IMR-90 (cell line): Measurements from ENCODE around the gene TRIM2. TPM values are rescaled to one million over a fixed set of nuclear protein-coding genes. Genes with fewer than 3 reads are reported as not detected.

Experiments
- ATAC-seq: fragments of 200-7000 bp; cut with Tn5 transposase; 2 replicates; pipeline ENCODE4 v1.9.1; 2020; ENCODE audit warnings: low read depth, mild to moderate bottlenecking, moderate library complexity
- BruUV-seq: library from RNA; stranded (reverse); fragments of 400-500 nt; replicated peaks from 2 replicates; lab custom pipeline; 2021; lab: Mats Ljungman, UMichigan
- CTCF ChIA-PET: fragments of 300-600 bp; formaldehyde crosslinking; extraction: SDS; loops from one replicate; lab custom pipeline; 2021; ENCODE audit warnings: antibody characterized with exemption; lab: Yijun Ruan, JAX
- POLR2A ChIA-PET: fragments of 300-600 bp; sonication (Branson Sonifier 250); formaldehyde crosslinking; loops from one replicate; lab custom pipeline; 2022; ENCODE audit warnings: antibody characterized with exemption; ENCODE audit not compliant: unreplicated experiment; lab: Charles Lee
- DNase-seq: peaks from one replicate; pipeline ENCODE4 v3.0.0; 2013
- H2AFZ ChIP-seq: replicated peaks from 2 replicates; pipeline ENCODE3; 2013; ENCODE audit warnings: low read length, mild to moderate bottlenecking; ENCODE audit not compliant: poor library complexity
- H2AK5ac ChIP-seq: 2 replicates; pipeline ENCODE4 v1.6.1; 2013; ENCODE audit warnings: low read depth, low read length, inconsistent platforms
- H2AK9ac ChIP-seq: replicated peaks from 2 replicates; pipeline ENCODE3; 2013; ENCODE audit warnings: mild to moderate bottlenecking, low read depth, low read length, moderate library complexity; ENCODE audit not compliant: poor library complexity
- H2BK120ac ChIP-seq: 2 replicates; pipeline ENCODE4 v1.6.1; 2013; ENCODE audit warnings: low read depth, low read length, inconsistent platforms
- H2BK15ac ChIP-seq: 3 replicates; pipeline ENCODE4 v1.6.1; 2013; ENCODE audit warnings: low read depth, low read length, inconsistent platforms
- H2BK20ac ChIP-seq: 2 replicates; pipeline ENCODE4 v1.6.1; 2013; ENCODE audit warnings: low read depth, mild to moderate bottlenecking, inconsistent platforms, low read length, moderate library complexity
- H2BK5ac ChIP-seq: 2 replicates; pipeline ENCODE4 v1.6.1; 2013; ENCODE audit warnings: mild to moderate bottlenecking, low read depth, low read length, inconsistent platforms; ENCODE audit not compliant: poor library complexity, severe bottlenecking
- H3K14ac ChIP-seq: replicated peaks from 2 replicates; pipeline ENCODE4 v1.6.1; 2013; ENCODE audit warnings: low read depth, low read length, inconsistent platforms
- H3K18ac ChIP-seq: 2 replicates; pipeline ENCODE4 v1.6.1; 2013; ENCODE audit warnings: low read depth, low read length, control low read depth
- H3K23ac ChIP-seq: 2 replicates; pipeline ENCODE4 v1.6.1; 2013; ENCODE audit warnings: low read depth, low read length, inconsistent platforms
- H3K27ac ChIP-seq: 2 replicates; pipeline ENCODE4 v1.5.1; 2013; ENCODE audit warnings: mild to moderate bottlenecking, control low read depth, low read length; ENCODE audit not compliant: insufficient read depth
- H3K27me3 ChIP-seq: 2 replicates; pipeline ENCODE4 v1.6.1; 2013; ENCODE audit warnings: low read length; ENCODE audit not compliant: control insufficient read depth, insufficient read depth
- H3K36me3 ChIP-seq: 2 replicates; pipeline ENCODE4 v1.6.1; 2013; ENCODE audit warnings: low read length, mixed read lengths; ENCODE audit not compliant: control insufficient read depth, insufficient read depth
- H3K4ac ChIP-seq: 2 replicates; pipeline ENCODE4 v1.6.1; 2013; ENCODE audit warnings: low read depth, low read length, inconsistent platforms
- H3K4me1 ChIP-seq: 2 replicates; pipeline ENCODE4 v1.6.1; 2013; ENCODE audit warnings: low read length, mixed read lengths; ENCODE audit not compliant: control insufficient read depth, insufficient read depth
- H3K4me2 ChIP-seq: 2 replicates; pipeline ENCODE4 v1.6.1; 2013; ENCODE audit warnings: low read depth, mild to moderate bottlenecking, control low read depth, low read length, moderate library complexity
- H3K4me3 ChIP-seq: 2 replicates; pipeline ENCODE4 v1.5.1; 2013; ENCODE audit warnings: low read depth, mild to moderate bottlenecking, control low read depth, low read length, moderate library complexity; ENCODE audit not compliant: insufficient read depth
- H3K56ac ChIP-seq: 2 replicates; pipeline ENCODE4 v1.6.1; 2013; ENCODE audit warnings: low read length, inconsistent platforms; ENCODE audit not compliant: insufficient read depth; ENCODE audit errors: extremely low read depth
- H3K79me1 ChIP-seq, 2 experiments: 2 replicates each; pipeline ENCODE4 v1.6.1; 2013; ENCODE audit warnings: low read length in 2 of 2, inconsistent platforms in 1 of 2, low read depth in 1 of 2
- H3K9ac ChIP-seq: 2 replicates; pipeline ENCODE4 v1.6.1; 2013; ENCODE audit warnings: low read depth, low read length, control low read depth
- H3K9me1 ChIP-seq: 2 replicates; pipeline ENCODE4 v1.6.1; 2013; ENCODE audit warnings: low read length, inconsistent platforms; ENCODE audit not compliant: insufficient read depth
- H3K9me3 ChIP-seq: 2 replicates; pipeline ENCODE4 v1.6.1; 2013; ENCODE audit warnings: low read length; ENCODE audit not compliant: control insufficient read depth, insufficient read depth
- H4K20me1 ChIP-seq: 2 replicates; pipeline ENCODE4 v1.6.1; 2013; ENCODE audit warnings: low read length, inconsistent platforms; ENCODE audit not compliant: insufficient read depth
- H4K5ac ChIP-seq: 2 replicates; pipeline ENCODE4 v1.6.1; 2013; ENCODE audit warnings: mild to moderate bottlenecking, low read depth, low read length, control low read depth
- H4K8ac ChIP-seq, 2 experiments: 2 replicates each; pipeline ENCODE4 v1.6.1; 2013; ENCODE audit warnings: low read depth in 2 of 2, low read length in 2 of 2, control low read depth in 1 of 2, inconsistent platforms in 1 of 2
- H4K91ac ChIP-seq: 2 replicates; pipeline ENCODE4 v1.6.1; 2013; ENCODE audit warnings: low read depth, low read length, inconsistent platforms; ENCODE audit not compliant: insufficient read depth
- FOS ChIP-seq: fragments of 150-350 bp; IDR thresholded peaks from 2 replicates; pipeline ENCODE4 v1.6.1; 2016; ENCODE audit warnings: low read depth, low read length
- MAFK ChIP-seq: IDR thresholded peaks from 2 replicates; pipeline ENCODE4 v1.6.1; 2012; ENCODE audit warnings: low read depth, low read length, improper control_type of control experiment
- NFE2L2 ChIP-seq: fragments of 150-350 bp; IDR thresholded peaks from 2 replicates; pipeline ENCODE4 v1.6.1; 2016; ENCODE audit warnings: low read depth, mild to moderate bottlenecking, low read length
- POLR2A ChIP-seq: IDR thresholded peaks from 2 replicates; pipeline ENCODE4 v1.6.1; 2012; ENCODE audit warnings: mild to moderate bottlenecking, low read depth, low read length
- RAD21 ChIP-seq: IDR thresholded peaks from 2 replicates; pipeline ENCODE4 v1.6.1; 2012; ENCODE audit warnings: low read length, improper control_type of control experiment
- RCOR1 ChIP-seq: IDR thresholded peaks from 2 replicates; pipeline ENCODE4 v1.6.1; 2012; ENCODE audit warnings: mild to moderate bottlenecking, low read length, improper control_type of control experiment; ENCODE audit not compliant: insufficient replicate concordance
- RFX5 ChIP-seq: IDR thresholded peaks from 2 replicates; pipeline ENCODE4 v1.8.0; 2012; ENCODE audit warnings: low read depth, mild to moderate bottlenecking, low read length, moderate library complexity
- WGBS, 2 experiments: methylation state at CpG; one replicate each; pipeline versions ENCODE4 v1.1.5 to v1.1.7; 2013; ENCODE audit warnings: missing lambda C conversion rate in 2 of 2; ENCODE audit not compliant: insufficient read length in 1 of 2; ENCODE audit errors: extremely low coverage in 2 of 2; 5-methylcytosine and 5-hydroxymethylcytosine counted together
- dilution Hi-C: fragments of 300-500 bp; cut with HindIII; formaldehyde crosslinking; loops from one replicate; pipeline ENCODE4 v1.14.3; 2018; ENCODE audit warnings: low sequenced_read_pairs; ENCODE audit not compliant: unreplicated experiment
- in situ Hi-C: fragments of 300-500 bp; cut with MboI; formaldehyde crosslinking; loops from 3 replicates; pipeline ENCODE4 v1.14.3; 2019; ENCODE audit warnings: low sequenced_read_pairs, inconsistent platforms, mixed read lengths
- intact Hi-C: fragments of 100-400 bp; cut with micrococcal nuclease; formaldehyde crosslinking; loops from 2 replicates; pipeline ENCODE4 v1.10.0; 2022
- polyA plus RNA-seq, 3 experiments: library from polyadenylated mRNA; depleted of rRNA; stranded (reverse); fragments of >200 nt; gene quantifications; 2 replicates each; pipeline ENCODE4 v1.2.3, GENCODE V29; 2012; ENCODE audit warnings: low replicate concordance in 1 of 3
- total RNA-seq: library from RNA; depleted of rRNA; stranded (reverse); fragments of >200 nt; gene quantifications from 2 replicates; pipeline ENCODE4 v1.2.3, GENCODE V29; 2012
- TF ChIP-seq, protein P1 (sequence below): conservative IDR thresholded peaks from 2 replicates; pipeline ENCODE4 v1.5.1; 2012; ENCODE audit warnings: mild to moderate bottlenecking, low read depth, low read length, improper control_type of control experiment
- TF ChIP-seq, protein P2 (sequence below): fragments of 150-350 bp; IDR thresholded peaks from 2 replicates; pipeline ENCODE4 v1.6.1; 2016; ENCODE audit warnings: low read depth, mild to moderate bottlenecking, low read length, moderate library complexity, borderline replicate concordance

The TRIM2 gene
- total and polyA plus RNA-seq, 2 of the 4 experiments (the other 2 are of a cell fraction): 16.0 to 64.2 TPM

DNA sequence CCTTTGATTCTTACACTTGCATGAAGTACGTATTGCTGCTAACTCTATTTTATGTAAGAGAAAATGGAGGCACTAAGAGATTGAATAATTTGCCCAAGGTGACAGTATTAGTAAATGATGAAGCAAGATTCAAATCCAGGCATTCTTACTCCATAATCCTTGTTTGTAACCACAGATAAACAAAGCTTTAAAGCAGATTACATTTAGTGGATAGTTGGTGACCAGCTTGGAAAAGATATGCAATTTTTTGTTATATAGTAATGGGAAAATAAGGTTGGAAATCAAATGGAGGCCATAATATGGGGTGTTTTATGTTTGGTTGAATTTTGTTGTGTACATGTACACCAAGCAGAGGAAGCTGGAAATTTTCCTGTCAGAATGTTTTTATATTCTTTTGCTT, 171.1 kb downstream of the TRIM2 start:
- Histone ChIP-seq H4K20me1 (no peaks in the 10 kb centered on the region), H3K9me3 (no peaks in the 10 kb centered on the region; the same call in 1 of the 2 replicates), H3K4me1 (no peaks in the 10 kb centered on the region), H3K4me3 (no peak overlapping the region), H3K36me3 (no peaks in the 10 kb centered on the region), H3K4ac (no peak overlapping the region), H4K5ac (no peak overlapping the region), H2AK9ac (no peak overlapping the region), H4K8ac (no peak overlapping the region), H2BK20ac (no peak overlapping the region), H2AK5ac (no peak overlapping the region), H3K9ac (no peak overlapping the region), H3K23ac (no peak overlapping the region), H3K9me1 (no peaks in the 10 kb centered on the region), H4K91ac (no peak overlapping the region), H2BK5ac (no peak overlapping the region), H3K4me2 (no peak overlapping the region), H2AFZ (no peak overlapping the region), H3K14ac (no peak overlapping the region), H2BK15ac (no peak overlapping the region), H3K18ac (no peak overlapping the region), H3K56ac (no peak overlapping the region), H3K79me1 (no peaks in the 10 kb centered on the region), H2BK120ac (no peak overlapping the region), H3K27me3 (no peaks in the 10 kb centered on the region), H3K27ac (no peak overlapping the region)
- CTCF ChIA-PET: interaction anchor here (0.9 to 1.2 kb wide), 2 partner anchors 167 to 199 kb away, joined by 3 to 5 read pairs; no protein-coding TSS in a partner anchor
- in situ Hi-C loops: no loop called here
- ATAC-seq: peak; percentile 53
- POLR2A ChIA-PET: no interaction called here
- TF ChIP-seq NFE2L2 (no peak), MAFK (no peak), FOS (no peak), RCOR1 (no peak), POLR2A (no peak), RFX5 (no peak), RAD21 (no peak)
- TF ChIP-seq, protein P1, sequence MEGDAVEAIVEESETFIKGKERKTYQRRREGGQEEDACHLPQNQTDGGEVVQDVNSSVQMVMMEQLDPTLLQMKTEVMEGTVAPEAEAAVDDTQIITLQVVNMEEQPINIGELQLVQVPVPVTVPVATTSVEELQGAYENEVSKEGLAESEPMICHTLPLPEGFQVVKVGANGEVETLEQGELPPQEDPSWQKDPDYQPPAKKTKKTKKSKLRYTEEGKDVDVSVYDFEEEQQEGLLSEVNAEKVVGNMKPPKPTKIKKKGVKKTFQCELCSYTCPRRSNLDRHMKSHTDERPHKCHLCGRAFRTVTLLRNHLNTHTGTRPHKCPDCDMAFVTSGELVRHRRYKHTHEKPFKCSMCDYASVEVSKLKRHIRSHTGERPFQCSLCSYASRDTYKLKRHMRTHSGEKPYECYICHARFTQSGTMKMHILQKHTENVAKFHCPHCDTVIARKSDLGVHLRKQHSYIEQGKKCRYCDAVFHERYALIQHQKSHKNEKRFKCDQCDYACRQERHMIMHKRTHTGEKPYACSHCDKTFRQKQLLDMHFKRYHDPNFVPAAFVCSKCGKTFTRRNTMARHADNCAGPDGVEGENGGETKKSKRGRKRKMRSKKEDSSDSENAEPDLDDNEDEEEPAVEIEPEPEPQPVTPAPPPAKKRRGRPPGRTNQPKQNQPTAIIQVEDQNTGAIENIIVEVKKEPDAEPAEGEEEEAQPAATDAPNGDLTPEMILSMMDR: no peak
- TF ChIP-seq, protein P2, sequence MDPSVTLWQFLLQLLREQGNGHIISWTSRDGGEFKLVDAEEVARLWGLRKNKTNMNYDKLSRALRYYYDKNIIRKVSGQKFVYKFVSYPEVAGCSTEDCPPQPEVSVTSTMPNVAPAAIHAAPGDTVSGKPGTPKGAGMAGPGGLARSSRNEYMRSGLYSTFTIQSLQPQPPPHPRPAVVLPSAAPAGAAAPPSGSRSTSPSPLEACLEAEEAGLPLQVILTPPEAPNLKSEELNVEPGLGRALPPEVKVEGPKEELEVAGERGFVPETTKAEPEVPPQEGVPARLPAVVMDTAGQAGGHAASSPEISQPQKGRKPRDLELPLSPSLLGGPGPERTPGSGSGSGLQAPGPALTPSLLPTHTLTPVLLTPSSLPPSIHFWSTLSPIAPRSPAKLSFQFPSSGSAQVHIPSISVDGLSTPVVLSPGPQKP: no peak
- intact Hi-C loops: no loop called here
- WGBS, 2 experiments: no CpG with 5 or more reads among the region's 1 CpG
- no peak for DNase-seq
- BruUV-seq: no TSS peak
- dilution Hi-C loops: no loop called here
